ENCODE data around the gene FLRT2.

Gene FLRT2

DNA sequence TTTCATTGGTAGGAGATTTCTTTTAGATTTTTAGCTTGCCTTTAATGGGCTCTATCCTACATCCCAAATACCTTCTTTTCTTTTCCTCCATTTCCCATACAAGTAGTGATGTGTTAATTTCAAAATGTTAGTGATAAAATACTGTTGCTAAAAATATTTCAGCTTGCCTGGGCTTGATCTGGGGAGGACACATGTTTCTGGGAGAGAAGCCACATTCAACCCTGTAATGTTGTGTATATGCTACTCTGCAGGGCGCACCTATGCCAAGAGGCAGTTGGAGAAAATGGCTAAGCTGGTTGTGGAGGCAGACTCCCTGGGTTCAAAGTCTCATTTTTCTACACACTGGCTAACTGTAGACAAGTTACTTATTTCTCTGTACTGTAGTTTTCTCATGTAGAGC is 26.3 kb downstream of the FLRT2 start:
- DNase-seq (ENCODE audit: low read depth in 4 of 4, low spot score in 1 of 4): no peak

DNA sequence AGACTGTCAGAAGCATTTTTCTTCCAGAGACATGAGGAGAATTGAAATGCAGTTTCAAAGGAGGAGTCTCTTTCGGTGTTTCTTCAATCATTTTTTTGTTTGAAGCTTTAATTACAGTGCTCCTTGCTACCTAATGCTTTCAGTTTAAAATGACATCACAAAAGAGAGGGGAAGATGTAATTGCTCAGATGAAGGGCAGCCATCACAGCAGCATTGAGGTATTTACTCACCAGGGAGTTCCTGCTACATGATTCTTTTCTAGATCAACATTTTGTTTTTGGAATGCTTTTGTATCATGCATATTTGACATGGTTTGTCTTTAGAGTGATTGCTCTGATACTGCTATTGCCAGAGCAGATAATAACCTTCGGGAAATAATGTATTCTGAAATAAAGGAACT is 28.6 kb downstream of the FLRT2 start:
- no peak for DNase-seq (ENCODE audit: low read depth in 4 of 4, low spot score in 1 of 4)

DNA sequence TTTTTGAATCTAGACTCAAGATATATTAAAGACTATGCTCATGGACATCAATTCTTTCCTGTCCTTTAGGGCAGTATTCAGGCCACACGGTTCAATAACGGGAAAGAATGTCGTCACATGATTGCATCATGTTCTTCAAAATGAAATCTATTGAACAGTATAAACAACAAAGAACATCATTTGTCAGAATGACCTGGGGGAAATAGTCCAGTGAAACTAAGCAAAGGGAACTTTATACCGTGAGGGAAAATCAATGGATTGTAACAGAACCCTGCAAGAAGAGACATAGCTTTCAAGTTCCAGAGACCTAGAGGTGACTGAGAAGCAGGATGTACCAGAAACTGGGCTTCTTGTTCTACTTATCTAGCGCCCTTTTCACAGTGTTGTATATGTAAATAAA is 32.7 kb downstream of the FLRT2 start:
- DNase-seq (ENCODE audit: low read depth in 4 of 4, low spot score in 1 of 4): no peak

DNA sequence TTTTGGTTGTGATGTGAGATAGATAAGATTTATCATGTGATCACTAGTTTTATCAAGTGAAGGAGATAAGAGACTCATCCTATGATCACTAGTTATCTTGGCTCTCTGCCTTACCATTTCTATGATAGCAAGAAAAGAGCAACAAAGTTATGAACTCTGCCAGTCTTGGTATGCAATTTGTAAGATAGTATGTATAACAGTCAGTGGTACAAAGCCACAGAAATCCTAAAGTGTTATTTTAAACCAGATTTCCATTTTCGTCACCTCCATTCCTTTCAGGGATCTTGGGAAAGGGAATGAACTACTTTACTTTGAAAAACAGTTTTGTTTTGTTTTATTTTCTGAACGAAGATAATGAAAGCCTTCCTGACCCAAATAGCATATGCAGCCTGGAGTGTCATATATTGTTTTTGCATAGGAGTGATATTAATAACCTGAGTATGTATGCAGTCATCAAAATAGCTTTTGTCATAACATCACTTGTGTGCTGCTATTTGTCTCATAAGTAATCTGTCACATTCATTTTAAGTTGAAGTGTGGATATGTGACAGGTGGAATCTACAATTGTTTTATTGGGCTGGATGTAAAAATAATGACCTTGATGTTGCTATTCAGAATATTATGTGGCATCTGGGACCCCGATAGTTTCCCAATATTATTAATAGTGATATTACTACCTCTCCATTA is 35.0 kb downstream of the FLRT2 start:
- no peak for DNase-seq (ENCODE audit: low read depth in 4 of 4, low spot score in 1 of 4)

DNA sequence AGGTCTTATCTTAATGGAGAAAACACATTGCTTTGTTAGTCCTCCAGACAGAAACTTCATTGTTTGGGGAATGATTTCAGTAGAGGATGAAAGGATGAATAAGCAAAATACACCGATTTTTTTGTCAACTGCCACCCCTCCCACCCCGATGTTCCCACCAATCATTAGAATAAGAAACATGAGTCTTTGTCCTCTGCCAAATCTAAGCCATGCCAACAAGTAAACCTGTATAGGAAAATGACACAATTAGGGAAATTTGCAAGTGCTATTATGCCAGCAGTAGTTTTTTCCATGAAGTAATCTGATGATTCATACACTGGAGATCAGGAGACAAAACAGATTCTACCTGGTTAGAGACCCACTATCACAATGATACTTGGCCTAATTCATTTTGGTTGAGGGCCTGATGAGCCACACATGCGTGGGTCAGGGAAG is 35.9 kb downstream of the FLRT2 start:
- no peak for DNase-seq (ENCODE audit: low read depth in 4 of 4, low spot score in 1 of 4)

DNA sequence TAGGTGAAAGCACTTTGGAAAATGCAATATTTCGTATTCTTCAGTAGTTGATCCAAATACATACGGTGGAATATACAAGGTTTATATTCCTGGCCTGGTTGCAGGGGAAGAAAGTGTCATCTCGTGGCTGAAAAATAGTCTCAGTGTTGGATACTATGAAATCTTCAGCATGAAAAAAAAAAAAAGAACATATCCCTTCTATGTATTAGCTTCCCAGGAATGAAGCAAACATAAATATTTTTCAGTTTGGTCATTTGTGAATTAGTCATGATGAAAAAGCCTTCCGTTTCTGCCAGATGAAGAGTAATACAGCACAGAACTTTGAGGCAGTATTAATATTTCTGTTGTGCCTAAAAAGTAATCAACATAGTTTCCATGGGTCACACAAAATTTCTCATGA is 36.7 kb downstream of the FLRT2 start:
- DNase-seq (ENCODE audit: low read depth in 4 of 4, low spot score in 1 of 4): no peak

DNA sequence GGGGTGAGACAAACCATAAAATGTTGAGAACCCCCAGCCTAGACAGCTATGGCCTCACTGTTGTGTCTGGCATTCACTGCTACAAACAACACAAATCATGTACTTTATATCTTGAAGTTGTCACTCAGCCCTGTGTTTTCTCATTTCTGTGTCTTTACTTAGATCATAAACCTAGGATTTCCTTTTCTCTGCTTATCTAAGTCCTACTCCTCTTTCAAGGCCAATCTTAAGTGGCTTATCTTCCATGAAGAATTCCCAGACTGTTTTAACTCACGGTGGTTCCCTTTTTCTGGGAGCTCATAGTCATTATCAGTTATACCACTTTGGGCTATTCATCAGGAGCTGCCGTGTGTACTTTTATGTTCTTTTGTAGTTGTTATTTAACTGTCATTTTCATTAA is 42.1 kb downstream of the FLRT2 start:
- no peak for DNase-seq (ENCODE audit: low read depth in 4 of 4, low spot score in 1 of 4)

DNA sequence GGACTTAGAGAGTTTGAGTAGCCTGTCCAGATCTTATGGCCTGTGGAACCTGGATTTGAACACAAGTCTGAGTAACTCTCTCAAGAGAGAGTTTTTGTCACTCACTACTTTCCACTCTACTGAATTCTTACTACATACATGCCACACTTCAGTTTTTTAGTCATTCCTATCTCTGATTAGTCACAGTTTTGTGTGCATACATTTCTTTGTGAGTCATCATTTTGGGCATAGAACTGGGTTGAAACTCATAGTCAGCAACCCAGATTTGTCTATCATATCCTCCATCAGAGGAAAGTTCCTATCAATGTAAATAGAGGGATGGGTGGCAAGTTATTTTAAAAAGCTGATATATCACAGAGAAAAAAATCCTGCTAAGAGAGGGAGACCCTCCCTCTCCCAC is 42.9 kb downstream of the FLRT2 start:
- no peak for DNase-seq (ENCODE audit: low read depth in 4 of 4, low spot score in 1 of 4)

DNA sequence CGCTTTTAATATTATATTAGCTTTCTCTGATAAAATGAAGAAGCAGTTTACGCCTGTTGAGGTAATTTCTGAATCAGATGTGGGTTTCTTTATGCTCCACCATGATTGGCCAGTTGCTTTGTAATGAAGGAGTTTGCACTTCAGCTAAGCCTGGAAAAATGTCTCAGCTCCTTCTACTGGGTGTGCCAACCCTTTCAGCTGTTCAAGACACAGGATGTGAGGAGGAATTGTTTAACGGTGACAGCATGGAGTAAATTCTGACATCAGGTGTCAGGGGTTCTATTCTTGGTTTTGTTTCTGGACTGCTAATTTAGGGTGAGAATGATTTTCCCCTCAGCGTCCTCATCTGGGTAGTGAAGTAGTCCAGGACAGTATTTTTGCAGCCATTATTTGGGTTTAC is 43.5 kb downstream of the FLRT2 start:
- no peak for DNase-seq (ENCODE audit: low read depth in 4 of 4, low spot score in 1 of 4)

DNA sequence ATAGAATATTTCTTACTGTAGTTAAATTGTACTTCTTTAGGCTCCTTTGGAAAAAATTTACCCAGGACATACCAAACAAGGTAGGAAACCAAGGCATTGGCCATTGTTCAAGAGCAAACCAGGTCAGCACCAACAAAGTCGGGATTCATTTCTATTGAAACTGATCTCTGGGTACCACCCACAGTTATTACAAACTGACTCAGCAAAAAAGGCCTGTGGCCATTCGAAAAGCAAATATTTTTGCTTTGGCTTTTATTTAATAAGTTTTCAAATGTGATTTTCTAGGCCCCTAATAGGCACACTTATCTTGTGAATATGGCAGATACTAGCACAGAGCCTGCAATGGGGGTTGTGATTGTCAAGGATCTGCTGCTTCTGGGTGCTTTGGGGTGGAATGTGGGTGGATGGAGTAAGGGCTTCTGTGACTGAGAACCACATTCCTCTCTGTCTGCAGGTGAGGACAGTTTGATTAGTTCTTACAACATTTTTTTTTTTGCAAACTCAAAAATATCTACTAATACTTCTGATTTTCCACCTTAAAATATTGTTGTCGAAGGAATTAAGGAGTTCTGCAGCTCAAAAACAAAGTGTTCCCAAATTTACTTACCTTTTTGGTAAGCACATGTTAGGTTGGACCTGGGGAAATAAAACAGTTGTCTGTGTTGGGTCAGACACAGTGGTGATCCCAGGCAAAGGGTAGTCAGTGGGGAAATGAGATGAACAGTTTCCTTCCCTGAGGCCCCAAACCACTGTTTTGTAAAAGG is 45.1 kb downstream of the FLRT2 start:
- no peak for DNase-seq (ENCODE audit: low read depth in 4 of 4, low spot score in 1 of 4)

DNA sequence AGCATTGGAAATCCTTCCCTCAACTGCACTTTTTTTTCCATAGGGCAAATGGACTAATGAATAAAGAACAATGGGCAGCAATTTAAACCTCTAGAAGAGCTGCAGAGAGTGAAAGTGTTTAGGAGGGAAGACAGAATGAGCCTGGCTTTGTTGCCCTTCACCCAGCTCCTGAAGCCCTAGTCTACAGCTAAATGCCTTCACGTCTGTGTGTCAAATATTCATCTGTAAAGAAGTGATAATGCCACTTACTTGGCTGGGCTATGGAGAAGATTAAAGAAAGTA is 45.6 kb downstream of the FLRT2 start:
- no peak for DNase-seq (ENCODE audit: low read depth in 4 of 4, low spot score in 1 of 4)

DNA sequence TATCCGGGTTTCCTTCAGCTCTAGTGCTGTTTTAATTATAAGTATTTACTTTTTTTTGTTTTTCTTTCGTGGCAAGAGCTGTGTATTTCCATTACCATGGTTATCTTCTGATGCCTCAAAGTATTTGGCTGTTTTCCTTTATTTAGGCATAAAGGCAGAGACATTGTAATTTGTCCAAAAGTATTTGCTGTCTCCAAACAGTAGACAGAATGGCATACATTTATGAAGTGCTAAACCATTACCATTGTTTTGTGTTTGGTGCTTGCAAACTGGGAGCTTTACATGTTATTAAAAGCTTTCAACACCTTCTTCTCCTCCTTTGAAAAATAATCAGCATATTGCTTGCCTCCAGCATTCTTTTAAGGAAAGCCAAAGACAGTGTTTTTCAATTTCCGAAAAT is 46.3 kb downstream of the FLRT2 start:
- DNase-seq (ENCODE audit: low read depth in 4 of 4, low spot score in 1 of 4): no peak

DNA sequence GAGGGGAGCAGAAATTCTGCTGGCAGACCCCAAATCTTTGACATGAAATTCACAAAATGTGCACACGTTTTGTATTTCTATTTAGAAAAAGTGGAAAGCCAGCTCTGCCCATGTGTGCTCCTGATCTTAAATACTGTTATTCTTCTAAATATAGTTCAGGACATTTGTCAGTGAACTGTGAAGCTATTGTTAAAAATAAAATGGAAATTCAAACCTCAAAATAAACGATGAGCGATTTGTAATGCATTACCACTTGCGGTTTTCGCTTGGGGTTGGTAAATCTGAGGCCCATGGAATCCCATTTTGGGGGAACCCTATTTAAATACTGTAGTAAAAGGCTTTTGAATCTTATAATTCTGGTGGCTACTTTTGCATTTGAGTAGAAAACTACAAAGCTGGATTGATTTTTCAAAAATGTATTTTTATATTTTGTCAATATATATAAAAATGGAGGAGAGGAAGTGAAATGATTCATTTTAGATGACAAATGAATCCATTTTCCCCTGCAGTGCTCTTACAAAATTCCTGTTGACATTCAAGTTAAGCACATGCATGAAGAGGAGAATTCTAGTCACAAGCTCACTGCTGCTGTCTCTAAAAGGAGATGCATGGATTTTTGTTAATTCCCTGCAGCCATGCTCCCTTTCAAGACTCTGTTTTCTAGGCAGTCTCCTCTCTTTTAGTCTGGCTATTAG is 47.1 kb downstream of the FLRT2 start:
- no peak for DNase-seq (ENCODE audit: low read depth in 4 of 4, low spot score in 1 of 4)

DNA sequence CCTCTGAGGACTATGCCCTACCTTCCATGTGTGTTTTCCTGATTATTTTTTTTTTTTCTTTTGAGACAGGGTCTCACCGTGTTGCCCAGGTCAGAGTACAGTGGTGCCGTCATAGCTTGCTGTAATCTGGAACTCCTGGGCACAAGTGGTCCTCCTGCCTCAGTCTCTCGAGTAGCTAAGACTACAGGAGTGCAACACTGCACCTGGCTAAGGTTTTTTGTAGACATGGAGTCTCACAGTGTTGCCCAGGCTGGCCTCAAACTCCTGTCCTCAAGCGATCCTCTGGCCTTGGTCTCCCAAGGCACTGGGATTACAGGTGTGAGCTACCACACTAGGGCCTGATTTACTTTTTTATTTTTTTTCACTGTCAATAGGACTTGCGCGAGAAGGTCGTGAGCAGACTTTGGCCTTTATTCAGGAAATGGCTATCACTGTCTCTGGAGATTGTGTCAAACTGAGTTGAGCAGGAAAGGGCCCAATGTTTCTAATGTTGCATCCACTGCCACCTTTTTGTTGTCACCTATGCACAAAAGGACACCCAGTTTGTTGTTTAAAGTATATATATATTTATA is 47.7 kb downstream of the FLRT2 start:
- no peak for DNase-seq (ENCODE audit: low read depth in 4 of 4, low spot score in 1 of 4)

DNA sequence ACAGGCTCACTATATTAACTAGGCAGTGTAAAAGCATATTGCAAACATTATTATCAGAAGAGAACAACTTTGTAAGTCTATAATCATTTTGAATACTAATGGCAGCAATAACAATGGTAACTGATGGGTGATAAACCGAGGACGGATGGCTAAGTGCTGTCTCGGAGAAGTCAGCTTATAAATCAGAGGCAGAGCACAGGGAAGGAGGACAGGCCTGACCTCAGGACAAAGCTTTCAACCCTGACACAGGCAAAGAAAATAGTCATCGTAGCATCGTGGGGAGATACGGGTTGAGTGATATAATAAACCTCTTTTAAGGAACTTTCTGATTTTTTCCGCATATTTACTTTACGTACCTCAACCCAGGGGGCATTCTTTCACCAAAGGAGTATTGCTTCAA is 48.4 kb downstream of the FLRT2 start:
- DNase-seq (ENCODE audit: low read depth in 4 of 4, low spot score in 1 of 4): no peak

DNA sequence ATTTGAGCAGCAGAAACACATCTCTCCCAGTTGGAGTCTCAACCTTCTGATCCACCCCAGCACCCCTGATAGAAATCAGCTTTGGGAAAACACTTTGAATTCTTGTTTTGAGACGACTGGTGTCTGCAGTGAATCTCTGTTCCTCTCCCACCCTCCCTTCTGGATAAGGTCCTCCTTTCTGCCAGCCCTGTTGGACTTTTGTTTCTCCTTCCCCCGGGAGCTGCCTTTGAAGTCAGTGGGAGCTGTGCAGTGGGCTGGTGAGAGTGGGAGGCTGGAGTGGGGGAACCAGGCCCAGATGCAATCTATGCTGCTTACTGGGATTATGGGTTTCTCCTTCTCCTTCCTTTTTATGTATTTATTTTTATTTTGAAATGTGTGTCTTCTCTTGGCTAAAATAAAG is 49.0 kb downstream of the FLRT2 start:
- no peak for DNase-seq (ENCODE audit: low read depth in 4 of 4, low spot score in 1 of 4)

DNA sequence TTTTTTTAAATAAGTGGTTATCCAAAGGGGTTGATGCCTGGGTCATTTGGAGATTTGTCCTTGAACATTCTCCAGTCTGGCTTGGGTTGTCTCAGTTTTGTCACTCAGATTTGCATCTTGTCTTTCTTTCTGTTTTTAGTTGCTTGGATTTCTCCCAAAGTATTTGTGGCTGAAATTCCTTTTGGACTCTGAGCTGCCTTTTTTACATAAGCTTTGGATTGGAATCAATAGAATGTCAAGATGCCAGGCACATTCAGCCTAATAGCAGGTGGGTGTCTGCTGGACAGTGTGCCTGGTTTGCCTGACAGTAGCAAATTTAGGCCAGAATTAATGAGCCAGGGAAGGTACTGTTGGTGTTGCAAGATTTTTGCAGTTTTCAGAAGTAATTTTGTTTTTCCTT is 50.0 kb downstream of the FLRT2 start:
- no peak for DNase-seq (ENCODE audit: low read depth in 4 of 4, low spot score in 1 of 4)

DNA sequence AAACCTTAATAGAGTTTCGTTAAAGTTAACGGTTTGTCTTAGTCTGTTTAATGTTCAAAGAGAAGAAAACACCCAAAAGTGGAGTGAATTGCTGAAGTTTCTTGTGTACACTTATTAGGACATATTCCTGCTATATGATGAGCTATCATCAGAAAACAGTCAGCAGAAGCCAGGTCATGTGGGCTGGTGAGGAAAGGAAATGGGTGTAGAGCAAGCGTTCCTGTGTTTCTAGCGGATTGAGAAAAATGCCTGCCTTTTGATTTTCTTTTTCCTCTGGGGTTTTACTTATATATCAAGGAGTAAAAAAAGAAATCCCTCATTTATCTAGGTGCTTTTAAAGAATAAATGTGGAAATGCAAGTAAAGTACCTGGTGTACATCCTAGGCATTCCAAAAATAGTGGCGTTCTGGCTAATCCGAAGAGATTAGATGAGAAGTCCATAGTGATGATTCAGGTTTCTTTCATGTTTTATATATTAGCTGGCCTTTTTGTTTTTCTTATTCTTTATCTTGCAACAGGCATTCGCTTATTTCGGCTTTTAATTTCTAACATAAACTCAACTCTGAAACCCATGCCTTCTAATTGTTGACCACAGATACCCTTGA is 50.7 kb downstream of the FLRT2 start:
- DNase-seq (ENCODE audit: low read depth in 4 of 4, low spot score in 1 of 4): no peak

DNA sequence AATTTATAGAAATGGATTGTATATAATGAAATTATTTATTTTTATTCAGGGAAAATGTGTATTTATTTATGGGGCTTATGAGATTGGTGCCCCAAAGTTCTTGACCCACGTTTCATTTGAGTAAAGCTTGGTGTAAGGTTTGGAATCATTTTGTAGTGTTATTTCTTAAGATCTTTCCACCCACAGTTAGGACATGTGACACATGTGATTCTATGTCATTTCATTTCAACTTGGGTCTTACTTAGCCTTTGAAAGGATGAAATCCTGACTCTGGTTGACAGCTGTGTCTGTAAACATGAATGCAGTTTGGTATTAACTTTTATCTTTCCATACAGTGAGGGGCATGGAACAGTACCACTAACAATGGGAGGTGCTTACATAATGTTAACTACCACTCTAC is 51.7 kb downstream of the FLRT2 start:
- DNase-seq (ENCODE audit: low read depth in 4 of 4, low spot score in 1 of 4): no peak

DNA sequence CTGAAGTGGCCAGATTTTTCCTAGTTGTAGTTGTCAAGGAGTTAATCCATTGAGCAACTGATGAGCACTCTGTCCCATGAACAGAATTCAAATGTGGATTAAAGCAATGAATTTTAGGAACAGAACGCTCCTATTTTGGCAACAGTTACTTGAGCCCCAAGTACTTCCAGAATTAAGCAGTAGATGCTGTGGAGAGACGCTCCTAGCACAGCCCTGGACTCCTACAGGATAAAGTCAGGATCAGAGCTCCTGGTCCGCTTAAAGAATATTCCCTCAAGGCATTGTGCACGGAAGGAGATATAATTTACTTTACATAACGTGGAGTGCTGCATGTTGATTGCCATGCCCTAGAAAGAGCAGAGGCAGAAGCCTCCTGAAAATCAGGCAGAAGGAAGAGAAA is 53.4 kb downstream of the FLRT2 start:
- DNase-seq (ENCODE audit: low read depth in 4 of 4, low spot score in 1 of 4): no peak

DNA sequence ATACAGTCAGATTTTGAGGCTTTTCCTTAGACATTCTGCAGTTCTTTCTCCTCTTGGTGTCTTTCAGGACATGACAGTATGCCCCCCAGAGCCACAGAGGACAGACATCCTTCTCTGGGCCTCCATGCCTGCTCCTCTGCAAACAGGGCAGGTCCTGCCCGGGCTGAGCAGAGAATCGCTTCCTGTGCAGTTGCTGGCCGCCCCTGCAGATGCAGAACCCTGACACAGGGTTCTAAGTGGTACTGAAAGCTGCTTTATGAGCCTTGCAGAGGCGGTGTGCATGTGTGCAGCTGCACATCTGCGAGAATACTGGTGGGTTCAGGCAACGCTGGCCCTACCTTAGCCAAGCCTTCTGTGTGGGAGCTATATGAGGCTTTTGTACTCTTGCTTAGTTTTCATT is 54.5 kb downstream of the FLRT2 start:
- no peak for DNase-seq (ENCODE audit: low read depth in 4 of 4, low spot score in 1 of 4)

DNA sequence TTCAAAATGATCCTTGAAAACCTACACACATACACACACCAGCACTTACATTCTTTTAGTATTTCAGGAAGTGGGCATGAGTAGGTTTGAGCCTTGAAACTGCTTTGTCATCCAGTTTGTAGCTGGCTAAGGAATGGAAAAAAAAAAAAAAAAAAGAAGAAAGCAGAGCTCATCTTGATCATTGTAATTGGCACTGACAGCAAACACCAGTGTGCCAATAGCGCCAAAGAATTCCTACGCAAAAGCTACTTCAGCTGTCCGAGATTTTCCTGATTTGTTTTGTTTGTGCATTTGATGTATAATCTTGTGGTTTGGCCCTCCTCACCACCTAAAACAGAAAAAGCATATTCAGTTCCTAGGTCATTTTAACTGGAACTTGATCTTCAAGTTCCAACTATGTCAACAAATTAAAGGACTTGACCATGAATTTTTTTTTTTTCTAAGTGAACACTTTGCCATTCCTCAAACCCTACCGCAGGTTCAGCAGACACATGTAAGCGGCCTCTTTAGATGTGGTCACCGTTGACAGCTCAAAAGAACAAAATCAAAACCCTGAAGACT is 57.3 kb downstream of the FLRT2 start:
- no peak for DNase-seq (ENCODE audit: low read depth in 4 of 4, low spot score in 1 of 4)
